Activated CD8-positive, alpha-beta memory T cell treated with anti-CD3 and anti-CD28 coated beads, Interleukin-2, amount 50 U/mL, for 4 hours (primary cell): Measurements from ENCODE around the gene YAP1.

Experiments
- DNase-seq: peaks from one replicate; pipeline ENCODE4 v3.0.0-alpha.2; 2020

Gene YAP1

DNA sequence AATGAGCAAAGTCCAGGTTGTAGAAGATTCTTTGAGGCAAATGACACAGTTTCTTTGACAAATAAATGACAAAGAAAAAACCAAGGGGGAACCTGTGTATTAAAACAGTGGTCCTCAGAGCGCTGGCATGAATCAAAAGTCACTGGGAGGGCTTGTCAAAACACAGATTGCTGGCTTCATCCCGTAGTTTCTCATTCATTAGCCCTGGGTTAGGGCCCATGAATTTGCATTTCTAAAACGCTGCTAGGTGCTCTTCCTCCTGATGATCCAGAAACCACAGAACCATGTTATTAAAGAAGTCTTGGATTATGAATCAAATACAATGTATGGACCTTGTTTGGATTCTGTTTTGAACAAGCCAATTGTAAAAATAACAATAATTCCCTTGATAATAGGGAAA, 92.7 kb downstream of the YAP1 start:
- no peak for DNase-seq

DNA sequence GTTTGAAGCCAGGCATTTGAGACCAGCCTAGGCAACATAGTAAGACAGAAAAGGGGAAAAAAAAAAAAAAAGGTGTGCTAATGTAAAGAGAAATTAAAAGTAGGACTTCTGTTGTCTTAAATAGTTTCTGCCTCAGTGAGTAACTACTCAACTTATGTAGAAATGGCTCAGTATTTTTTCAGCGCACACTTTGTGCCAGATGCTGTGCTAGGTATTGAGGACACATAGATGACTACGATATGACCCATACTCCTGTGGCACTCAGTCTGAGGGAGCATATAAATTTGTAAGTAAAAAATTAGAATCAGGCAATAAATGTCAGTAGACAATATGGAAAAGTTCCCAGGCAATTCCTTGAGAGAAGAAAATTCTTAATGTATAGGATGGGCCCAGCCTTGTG, 93.9 kb downstream of the YAP1 start:
- no peak for DNase-seq

DNA sequence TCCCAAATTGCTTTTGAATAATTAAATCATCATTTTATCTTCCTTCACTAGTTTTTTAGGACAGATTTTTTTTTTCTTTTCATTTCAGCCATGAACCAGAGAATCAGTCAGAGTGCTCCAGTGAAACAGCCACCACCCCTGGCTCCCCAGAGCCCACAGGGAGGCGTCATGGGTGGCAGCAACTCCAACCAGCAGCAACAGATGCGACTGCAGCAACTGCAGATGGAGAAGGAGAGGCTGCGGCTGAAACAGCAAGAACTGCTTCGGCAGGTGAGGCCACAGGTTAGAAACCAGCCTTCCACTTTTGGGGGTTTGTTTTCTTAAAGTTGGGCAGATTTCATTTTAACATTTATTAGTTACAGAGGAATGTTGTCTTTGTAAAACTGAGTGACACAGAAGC, 95.6 kb downstream of the YAP1 start:
- no peak for DNase-seq

DNA sequence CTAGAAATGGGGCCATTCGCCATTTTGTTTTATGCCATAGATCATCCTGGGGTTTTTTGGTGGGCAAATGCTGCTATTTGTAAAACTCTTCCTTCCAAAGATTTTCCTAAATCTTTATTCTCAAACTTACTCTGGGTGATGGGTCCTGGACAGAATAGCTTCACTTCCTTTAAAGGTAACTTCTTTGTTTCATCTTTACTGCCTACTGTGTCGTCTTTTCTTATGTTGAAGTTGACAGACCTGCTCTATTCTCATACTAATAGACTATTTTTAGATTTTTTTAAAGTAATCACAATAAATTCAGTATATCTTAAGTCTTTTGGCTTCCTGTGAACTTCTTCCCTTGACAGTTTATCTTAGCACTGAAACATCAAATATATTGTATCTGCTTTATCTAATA, 98.6 kb downstream of the YAP1 start:
- DNase-seq = no peak

DNA sequence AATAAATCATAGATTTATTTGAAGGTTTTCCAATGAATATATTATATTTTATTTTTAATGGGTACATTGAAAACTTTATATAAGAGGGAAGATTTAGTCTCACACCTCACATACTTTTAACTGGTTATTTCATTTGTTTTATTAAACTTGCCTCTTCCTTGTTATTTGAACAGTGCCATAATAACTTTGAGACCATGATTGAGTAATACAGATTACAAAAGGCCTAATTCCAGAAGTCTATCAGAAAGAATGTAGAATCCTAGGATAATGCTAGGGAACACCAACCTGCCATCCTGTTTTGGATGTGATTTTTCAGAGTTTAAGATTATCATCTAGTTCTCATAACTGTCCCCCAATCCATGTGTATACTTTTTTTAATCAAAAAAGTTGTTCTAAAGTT, 104.4 kb downstream of the YAP1 start:
- no peak for DNase-seq

DNA sequence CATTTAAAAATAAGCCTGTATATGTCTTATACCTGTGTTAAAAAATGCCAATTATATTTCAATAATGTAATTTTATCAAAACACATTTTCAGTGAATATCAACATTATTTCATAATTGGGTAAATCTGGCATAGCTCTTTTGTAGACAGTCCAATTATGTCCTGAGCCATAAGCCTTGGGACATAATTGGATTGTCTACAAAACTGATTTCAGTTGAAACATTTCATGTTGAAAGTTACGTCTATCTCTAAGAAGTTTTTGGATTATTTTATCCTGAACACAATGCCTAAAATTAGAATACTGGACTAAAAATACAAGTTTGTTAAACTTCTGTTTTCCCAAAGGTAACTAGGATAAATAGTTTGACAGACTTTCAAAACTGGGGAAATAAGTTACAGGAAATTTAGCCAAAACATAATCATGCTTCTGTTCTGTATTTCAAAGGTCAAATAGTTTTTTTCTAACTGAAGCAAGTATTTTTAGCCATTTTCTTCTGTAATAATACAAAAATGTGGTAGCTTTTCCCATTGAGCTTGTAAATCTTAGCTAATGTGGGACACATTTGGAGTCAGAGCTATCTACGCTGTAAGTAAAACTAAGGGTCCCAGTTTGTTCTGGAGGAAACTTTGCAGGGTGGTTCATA, 106.3 kb downstream of the YAP1 start:
- no peak for DNase-seq

DNA sequence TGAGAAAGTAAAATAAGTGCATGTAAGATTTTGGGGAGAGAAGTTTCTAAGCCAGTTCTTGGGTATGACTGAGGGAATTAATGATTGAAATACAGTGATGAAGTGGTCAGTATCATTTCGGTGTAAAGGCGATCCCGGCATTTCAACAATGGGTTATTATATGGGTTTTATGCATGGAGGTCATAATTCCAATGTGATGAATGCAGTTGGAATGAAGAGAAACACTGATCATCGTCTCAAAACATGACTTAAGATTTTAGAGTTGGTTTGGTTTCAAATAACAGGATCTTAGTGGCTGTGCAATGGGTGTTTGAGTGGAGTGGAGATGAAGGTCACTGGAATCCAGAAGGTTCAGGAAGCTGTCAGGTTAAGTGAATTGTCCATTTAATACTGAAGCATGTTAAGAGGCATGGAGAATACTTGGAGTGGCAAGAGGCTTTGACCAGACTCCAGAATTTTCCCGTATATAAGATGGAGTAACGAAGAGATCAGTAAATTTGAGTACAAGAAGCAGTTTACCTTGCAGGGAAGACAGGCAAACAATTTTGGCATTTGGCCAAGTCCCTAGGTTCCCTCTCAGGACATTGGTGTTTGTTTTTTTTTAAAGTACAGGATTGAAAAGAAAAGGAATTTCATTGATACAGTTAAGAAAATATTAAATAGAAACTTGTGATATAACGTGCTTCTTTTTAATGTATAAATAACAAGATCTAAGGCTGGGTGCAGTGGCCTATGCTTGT, 110.7 kb downstream of the YAP1 start:
- no peak for DNase-seq

DNA sequence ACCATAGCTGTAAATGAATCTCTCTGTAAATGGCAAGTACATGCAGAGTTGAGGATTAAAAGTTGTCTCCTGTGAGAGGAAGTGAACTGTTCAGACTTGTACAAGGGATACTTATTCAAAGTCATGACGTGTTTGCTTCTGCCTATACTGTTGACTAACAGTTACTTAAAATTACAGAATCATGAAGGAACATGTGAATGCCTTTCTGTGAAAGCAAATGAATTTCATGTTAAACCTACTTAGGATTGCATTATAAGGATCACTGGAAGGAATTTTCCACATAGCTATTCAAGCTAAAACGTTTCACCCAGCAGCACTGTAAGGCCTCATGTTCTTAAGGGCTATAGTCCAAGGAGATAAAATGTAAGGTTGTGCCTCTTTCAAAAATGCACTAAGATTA, 113.6 kb downstream of the YAP1 start:
- DNase-seq = no peak

DNA sequence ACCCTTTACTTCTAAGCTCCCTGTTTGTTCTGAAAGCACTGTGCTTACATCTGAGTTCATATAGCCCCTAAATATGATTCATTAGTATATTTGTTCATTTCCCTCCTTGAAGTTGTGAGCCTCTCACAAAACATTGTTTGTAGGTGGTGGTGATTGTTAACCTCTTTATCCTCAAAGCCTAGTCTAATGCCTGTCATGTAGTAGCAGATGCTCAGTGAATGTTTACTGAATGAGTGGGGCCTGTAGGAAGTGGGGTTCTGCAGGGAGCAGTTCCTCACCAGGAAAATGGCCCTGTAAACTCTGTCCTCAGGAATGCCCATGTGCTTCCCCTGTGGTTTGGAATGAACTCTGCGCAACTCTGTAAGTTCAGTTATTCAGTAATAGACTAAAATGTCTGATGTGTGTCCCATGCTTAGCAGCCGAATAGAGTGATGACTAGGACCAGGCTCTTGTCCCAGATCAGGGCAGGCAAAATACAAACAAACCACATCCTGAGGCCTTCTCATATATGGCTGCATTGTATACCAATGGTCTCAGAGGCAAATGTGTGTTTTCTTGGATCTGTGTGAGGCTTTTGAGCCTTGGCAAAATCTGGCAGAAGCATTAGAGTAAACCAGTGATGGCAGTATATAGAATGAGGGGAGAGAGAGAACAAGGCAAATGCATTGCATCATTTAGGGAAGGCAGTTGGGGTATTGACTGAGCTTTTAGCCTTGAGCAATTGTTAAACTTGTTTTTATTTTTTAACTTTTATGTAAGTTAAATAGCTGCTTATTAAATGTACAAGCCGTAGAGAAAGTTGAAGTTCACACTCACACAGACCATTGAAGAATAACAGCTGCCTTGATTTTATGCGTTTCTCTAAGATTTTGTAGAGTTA, 115.7 kb downstream of the YAP1 start:
- DNase-seq = no peak

DNA sequence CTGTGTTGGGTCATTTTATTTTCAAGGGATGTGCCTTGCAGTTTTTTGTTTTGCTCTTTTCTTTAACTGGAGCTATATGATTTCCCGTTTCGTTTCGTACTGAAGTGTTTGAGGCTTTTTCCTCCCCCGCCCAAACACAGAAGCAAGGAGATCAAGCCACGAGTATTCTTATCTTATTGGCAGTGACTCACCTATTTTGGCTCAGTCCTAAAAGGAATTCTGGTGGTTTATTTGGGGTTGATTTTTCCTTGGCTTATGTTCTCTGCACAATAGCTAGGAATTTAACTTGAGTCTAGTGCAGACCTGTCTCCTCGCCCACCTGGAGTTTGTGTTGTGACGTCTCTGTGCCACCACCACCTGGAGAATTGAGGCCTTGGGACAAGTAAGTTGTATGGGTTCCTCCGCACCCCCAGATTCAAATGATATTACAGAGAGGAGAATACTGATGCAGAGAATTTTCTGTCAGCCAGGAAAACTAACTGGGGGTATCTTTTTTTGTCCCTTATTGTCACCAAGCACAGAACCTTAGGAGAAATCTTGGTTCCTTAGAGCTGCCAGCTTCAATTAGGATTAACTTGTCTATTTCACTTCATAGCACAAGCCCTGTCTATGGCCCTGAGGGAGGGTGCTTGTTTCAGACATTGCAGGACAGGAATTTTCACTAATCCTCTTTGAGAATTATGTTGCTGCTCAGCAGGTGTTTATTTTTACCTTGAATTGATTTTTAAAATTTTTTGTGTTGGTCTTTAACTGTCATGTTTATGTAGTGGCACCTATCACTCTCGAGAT, 116.6 kb downstream of the YAP1 start:
- DNase-seq = no peak

DNA sequence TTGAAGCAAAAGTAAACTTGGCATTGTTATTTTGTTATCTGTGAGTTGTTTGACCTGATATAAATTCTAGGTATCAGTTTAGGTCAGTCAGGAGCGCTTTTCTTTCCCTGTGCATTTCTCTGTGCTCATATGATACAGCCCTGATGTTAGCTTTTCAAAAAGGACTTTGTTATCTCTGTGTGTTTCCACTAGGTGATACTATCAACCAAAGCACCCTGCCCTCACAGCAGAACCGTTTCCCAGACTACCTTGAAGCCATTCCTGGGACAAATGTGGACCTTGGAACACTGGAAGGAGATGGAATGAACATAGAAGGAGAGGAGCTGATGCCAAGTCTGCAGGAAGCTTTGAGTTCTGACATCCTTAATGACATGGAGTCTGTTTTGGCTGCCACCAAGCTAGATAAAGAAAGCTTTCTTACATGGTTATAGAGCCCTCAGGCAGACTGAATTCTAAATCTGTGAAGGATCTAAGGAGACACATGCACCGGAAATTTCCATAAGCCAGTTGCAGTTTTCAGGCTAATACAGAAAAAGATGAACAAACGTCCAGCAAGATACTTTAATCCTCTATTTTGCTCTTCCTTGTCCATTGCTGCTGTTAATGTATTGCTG, 119.4 kb downstream of the YAP1 start:
- no peak for DNase-seq

DNA sequence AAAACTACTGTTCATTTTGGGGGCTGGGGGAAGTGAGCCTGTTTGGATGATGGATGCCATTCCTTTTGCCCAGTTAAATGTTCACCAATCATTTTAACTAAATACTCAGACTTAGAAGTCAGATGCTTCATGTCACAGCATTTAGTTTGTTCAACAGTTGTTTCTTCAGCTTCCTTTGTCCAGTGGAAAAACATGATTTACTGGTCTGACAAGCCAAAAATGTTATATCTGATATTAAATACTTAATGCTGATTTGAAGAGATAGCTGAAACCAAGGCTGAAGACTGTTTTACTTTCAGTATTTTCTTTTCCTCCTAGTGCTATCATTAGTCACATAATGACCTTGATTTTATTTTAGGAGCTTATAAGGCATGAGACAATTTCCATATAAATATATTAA, 119.9 kb downstream of the YAP1 start:
- DNase-seq = no peak

DNA sequence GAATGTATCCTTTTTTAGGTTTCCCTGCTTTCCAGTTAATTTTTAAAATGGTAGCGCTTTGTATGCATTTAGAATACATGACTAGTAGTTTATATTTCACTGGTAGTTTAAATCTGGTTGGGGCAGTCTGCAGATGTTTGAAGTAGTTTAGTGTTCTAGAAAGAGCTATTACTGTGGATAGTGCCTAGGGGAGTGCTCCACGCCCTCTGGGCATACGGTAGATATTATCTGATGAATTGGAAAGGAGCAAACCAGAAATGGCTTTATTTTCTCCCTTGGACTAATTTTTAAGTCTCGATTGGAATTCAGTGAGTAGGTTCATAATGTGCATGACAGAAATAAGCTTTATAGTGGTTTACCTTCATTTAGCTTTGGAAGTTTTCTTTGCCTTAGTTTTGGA, 120.7 kb downstream of the YAP1 start:
- no peak for DNase-seq

DNA sequence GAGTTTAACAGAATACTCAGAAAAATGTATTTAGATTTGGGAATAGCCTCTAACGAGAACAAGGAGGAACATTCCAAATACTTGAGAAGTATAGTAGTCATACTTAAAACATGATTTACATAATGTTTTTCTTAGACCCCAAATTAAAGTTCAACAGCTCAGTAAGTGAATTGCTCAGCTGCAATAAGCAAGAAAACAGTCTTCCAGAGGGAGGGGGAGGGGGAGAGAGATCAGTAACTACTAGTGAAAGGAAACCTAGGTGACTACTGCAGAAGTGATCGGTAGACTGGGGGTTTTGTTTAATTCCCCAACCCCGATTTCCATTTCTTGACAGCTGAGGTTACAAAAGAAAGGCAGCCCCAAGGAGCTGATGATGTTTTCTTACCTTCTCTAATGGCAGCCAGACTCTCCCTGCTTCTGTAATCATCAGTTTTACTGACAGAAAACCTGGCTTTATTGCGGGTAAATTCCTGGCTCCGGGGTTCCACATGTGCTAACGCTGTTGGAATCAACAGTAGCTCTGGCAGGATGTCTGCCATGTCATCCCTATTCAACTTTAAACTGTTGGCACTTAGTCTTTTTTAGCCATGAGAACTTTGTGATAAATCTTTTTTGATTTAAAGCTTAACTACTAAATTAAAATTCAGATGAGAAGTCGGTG, 124.7 kb downstream of the YAP1 start:
- no peak for DNase-seq

DNA sequence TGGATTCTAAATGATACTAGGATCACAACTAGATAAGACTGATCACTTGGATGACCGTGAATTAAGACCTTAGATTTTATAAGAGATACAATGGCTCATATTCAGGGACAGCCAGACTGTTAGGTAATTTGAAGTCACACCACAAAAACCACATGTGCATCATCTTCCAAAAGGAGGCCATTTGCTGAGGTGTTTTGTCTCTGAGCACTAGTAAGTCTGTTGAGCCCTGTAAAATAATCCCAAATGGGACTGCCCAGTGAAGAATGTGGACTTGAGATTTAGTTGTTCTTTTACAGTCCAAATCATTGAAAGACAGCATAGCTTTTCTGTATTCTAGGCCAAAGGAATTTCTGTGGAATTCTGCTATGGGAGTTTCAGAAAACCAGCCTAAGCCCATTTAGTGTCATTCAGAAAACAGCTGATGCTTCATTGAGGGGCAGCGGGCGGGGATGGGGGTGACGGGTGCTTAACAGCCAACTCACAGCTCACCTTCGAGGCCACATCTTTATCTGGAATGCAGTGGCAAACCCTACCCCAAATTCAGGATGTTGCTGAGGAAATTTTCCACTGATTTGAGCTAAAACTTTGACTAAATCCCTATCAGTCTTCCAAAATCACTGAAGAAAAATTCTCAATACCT, 127.0 kb downstream of the YAP1 start:
- no peak for DNase-seq

DNA sequence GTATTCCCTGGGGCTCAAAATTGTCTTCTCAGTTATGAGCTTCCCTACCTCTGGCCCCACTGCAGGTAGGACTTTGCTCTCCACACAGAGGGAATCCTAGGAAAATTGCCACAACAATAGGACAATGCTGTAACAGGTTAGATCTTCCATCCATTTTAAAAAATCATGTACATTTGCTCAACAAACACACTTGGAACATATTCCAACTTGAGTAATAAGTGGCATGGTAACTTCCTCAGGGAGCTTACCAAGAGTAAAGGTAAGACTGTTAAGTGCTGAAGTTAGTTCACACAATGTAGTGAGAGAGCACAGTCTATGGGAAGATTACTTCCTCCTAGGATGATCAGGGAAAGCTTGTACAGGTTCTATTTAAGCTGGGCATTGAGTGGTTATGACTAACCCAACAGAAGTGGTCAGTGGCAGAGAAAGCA, 128.2 kb downstream of the YAP1 start:
- no peak for DNase-seq

DNA sequence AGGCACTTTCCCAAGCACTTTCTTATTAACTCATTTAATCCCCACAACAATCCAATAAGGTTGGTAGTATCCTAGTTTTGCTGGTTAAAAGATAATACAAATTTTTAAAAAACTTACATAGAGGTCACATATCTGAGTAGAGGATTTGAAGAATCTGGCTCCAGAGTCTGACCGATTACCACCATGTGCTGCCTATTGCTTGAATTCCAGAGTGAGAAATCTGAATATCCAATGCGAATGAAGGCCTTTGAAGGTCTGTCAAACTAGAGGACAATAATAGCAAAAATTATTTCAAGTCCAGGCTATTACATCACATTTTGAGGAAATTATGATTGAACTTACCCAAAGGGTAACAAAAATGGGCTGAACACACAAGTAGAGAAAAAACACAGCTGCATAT, 129.2 kb downstream of the YAP1 start:
- DNase-seq = no peak

DNA sequence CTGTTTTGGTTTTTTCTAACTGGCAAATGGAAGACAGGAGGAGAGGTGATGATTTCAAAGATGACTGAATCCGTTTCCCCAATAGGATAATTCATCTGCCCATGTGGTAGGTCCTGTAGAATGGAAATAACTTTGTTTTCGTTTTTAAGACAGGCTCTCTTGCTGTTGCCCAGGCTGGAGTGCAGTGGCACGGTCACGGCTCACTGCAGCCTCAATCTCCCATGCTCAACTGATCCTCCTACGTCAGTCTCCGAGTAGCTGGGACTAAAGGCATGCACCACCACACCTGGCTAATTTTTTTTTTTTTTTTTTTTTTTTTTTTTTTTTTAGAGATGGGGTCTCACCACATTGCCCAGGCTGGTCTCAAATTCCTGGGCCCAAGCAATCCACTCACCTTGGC, 129.7 kb downstream of the YAP1 start:
- DNase-seq = no peak

DNA sequence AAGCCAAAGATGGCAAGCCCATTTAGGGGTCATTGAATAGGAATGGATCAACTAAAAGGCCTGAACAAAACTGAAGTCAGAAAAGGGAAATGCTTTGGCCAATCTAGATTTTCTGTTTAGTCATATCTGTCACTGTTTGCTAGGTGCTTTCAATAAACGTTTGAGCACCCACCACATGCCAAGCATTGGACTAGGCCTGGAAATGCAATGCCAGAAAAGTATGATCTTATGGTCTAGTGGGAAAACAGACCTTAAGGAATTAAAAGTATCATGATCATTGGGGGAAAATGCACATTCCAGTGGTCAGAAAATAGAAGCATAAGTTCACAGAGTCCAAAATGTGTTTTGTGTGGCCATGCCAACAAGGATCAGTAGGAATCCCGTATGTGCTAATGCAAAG, 130.3 kb downstream of the YAP1 start:
- DNase-seq = no peak

DNA sequence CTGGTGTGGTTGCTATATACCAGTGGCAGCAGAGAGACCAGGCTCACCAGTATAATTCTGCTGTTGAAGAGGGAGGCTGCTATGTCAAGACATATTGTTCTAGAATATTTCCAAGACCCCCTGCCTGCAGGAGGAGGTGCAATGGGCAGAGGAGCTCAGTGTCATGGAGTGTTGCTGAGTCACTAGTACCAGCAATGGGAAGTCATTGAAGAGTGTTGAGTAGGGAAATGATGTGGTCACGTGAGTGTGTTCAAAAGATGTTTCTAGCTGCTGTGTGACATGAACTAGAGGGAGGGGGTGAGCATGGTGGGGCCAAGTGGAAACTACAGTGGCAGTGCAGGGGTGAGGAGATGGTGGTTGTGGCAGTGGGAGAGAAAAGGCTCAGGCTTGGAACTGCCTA, 130.8 kb downstream of the YAP1 start:
- no peak for DNase-seq

DNA sequence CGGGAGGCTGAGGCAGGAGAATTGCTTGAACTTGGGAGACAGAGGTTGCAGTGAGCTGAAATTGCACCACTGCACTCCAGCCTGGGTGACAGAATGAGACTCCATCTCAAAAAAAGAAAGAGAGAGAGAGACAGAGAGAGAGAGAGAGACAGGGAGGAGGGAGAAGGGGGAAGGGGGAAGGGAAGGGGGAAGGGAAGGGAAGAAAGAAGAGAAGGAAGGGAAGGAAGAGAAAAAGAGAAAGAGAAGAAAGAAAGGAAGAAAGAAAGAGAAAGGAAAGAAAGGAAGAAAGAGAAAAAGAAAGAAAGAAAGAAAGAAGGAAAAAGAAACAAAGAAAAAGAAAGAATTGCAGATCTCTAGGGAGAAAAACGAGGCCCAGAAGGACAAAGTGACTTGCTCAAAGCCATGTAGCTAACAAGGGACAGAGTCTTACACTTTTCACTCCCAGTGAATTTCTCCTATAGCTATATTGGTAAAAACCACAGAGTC, 133.2 kb downstream of the YAP1 start:
- no peak for DNase-seq
